Measurements from ENCODE around the gene ZNF775.
"Not testable (repeated sequence)": the region's sequence is repeated elsewhere in the genome, so short reads cannot be mapped to it uniquely, and the experiment has no call there.

The ZNF775 gene

GRCh38 chr7:150382123-150382843 is 3.2 kb downstream of the ZNF775 start:
- no peak for DNase-seq (ENCODE audit: low spot score)

- no peak for DNase-seq (ENCODE audit: low spot score)
Measured at GRCh38 chr7:150382844-150383225, 3.7 kb downstream of the ZNF775 start.

GRCh38 chr7:150383710-150384397 is 4.7 kb downstream of the ZNF775 start:
- no peak for DNase-seq (ENCODE audit: low spot score)

DNA sequence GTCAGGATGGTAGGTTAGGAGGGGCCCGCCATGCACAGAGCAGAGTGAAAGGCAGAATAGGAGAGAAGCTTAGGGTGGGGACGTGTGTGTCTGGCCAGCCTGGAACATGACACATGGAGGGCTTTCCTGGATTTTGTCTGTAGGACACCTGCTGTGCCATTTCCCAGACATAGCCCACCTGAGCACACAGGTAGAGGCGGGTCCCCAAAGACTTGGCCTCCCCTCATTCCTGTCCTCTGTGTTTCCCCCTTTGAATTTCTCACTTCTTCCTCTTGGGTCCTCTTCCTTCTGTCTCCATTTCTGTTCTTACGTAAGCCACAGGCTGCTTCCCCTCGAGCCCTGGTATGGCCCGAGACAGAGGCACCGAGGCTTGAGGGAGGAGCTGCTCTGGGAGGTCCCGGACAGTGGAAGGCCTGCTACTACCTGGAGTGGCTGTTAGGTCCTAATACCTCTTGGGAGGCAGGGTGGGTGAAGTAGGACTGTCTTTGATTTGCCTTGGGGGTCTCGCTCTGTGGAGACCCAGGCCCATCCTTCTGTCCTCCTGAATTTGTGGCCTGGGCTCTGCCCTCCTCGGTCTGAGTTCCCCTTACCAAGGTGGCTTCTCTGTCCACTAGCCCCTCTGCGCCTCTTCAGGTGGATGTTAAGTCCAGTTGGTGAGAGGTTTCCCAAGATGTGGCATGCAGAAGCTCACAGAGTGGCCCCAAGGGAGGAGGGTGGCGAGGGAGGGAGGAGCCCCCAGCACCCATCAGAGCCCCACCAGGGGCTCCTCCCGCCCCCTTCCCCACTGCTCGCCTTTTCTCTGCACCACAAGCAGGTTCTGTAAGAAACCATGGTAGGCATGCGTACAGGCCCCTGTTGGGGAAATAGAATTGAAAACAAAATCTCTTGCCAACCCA is 5.5 kb downstream of the ZNF775 start:
- DNase-seq (ENCODE audit: low spot score), result no peak

GRCh38 chr7:150385302-150385723 is 6.2 kb downstream of the ZNF775 start:
- no peak for DNase-seq (ENCODE audit: low spot score)

DNA sequence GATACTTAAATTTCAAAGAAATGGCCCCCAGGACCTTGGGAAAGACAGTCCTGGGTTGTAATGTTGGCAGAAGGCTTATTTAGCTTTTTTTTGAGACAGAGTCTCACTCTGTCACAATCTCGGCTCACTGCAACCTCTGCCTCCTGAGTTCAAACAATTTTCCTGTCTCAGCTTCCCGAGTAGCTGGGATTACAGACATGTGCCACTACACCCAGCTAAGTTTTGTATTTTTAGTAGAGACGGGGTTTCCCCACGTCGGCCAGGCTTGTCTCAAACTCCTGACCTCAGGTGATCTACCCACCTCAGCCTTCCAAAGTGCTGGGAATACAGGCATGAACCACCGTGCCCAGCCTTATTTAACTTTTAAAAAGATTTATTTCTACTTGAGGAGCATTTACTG is 6.8 kb downstream of the ZNF775 start:
- DNase-seq (ENCODE audit: low spot score), result not testable (repeated sequence)

- no peak for DNase-seq (ENCODE audit: low spot score)
Measured at GRCh38 chr7:150388306-150388705, 9.2 kb downstream of the ZNF775 start.

DNA sequence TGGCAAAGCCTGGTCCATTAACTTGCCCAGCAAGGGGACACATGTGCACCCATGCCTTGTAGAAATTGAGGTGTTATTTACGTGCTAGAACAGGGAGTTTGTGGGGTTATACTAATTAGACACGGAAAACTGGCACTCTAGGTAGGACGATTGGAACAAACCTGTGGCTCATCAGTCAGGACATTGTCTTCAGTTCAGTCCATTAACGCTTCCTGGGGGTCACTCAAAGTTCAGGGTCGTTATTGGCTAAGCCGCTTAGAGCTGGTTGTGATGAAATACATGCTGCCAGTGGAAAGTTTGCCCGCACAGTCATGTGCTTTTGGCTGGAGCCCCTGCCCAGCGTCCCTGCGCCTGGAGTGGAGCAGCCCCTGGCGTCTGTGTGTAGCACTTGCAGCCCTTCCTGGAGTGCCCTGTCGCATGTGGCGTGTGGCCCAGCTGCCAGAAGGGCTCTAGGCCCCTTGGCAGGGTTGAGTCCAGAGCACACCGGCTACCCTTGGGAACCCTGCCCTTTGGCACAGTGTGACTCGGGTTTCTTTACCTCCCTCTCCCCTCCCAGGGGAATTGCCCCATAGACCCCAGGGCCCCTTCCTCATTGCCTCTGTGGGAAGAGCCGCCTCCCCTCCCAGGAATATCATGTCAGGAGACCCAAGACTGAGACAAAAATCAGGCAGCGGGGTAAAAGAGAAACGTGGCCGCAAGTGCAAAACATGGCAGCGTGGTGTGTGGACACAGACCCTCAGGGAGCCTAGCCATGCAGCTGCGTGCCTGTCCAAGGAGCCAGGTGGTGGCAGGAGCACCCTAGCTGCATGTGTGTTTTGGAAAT is 9.8 kb downstream of the ZNF775 start:
- peak; percentile 45 for DNase-seq (ENCODE audit: low spot score)

DNA sequence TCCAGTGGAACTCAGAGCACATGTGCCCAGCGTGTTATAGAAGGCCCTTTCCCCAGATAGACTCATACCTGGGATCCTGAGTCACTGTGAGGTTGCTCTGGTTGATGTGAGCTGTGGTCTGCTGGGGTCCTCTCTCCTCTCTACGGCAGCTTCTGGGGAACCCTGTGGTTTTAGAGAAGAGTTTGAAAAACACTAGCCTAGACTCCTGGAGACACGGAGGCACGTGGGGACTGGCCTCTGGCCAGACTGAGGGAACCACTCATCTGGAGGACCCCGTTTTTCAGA is 10.3 kb downstream of the ZNF775 start:
- no peak for DNase-seq (ENCODE audit: low spot score)

DNA sequence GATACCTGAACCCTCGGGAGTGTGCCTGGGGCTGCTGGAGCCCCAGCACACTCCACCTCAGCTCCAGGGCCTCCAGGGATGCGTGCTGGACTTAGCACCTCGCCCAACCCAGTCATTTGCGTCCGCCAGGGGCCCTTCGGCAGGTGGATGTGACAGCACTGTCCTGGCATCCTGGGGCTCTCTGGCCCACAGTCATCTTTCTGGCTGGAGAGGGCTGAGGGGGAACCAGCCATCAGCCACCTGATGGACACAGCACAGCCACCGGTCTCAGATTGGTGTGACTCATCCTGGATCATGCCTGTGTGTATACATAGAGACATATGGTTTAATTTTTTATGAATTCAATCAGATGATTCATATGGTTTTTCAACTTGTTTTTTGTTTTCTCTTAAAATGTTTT is 11.1 kb downstream of the ZNF775 start:
- no peak for DNase-seq (ENCODE audit: low spot score)

DNA sequence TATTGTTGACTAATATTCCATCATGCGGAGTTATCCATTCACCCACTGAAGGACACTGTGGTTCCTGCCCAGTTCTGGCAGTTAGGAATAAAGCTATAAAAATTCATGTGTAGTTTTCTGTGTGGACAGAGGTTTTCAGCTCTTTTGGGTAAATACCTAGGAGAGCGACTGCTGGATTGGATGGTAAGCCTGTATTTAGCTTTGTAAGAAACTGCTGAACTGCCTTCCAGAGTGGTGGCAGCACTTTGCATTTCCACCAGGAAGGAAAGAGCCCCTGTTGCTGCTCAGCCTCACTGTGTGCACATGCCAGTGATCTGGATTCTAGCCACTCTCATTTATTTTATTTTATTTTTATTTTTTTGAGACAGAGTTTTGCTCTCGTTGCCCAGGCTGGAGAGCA is 14.2 kb downstream of the ZNF775 start:
- DNase-seq (ENCODE audit: low spot score), result no peak

- no peak for DNase-seq (ENCODE audit: low spot score)
Measured at GRCh38 chr7:150396426-150396825, 17.3 kb downstream of the ZNF775 start.

DNA sequence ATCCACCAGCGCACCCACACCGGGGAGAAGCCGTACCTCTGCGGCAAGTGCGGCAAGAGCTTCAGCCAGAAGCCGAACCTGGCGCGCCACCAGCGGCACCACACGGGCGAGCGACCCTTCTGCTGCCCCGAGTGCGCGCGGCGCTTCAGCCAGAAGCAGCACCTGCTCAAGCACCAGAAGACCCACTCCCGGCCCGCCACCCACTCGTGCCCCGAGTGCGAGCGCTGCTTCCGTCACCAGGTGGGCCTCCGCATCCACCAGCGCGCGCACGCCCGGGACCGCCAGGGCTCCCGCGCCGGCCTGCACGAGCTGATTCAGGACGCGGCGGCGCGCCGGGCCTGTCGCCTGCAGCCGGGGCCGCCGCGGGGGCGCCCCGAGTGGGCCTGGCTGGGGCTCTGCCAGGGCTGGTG is 17.7 kb downstream of the ZNF775 start:
- no peak for DNase-seq (ENCODE audit: low spot score)

- no peak for DNase-seq (ENCODE audit: low spot score)
Measured at GRCh38 chr7:150397346-150398107, 18.4 kb downstream of the ZNF775 start.

DNA sequence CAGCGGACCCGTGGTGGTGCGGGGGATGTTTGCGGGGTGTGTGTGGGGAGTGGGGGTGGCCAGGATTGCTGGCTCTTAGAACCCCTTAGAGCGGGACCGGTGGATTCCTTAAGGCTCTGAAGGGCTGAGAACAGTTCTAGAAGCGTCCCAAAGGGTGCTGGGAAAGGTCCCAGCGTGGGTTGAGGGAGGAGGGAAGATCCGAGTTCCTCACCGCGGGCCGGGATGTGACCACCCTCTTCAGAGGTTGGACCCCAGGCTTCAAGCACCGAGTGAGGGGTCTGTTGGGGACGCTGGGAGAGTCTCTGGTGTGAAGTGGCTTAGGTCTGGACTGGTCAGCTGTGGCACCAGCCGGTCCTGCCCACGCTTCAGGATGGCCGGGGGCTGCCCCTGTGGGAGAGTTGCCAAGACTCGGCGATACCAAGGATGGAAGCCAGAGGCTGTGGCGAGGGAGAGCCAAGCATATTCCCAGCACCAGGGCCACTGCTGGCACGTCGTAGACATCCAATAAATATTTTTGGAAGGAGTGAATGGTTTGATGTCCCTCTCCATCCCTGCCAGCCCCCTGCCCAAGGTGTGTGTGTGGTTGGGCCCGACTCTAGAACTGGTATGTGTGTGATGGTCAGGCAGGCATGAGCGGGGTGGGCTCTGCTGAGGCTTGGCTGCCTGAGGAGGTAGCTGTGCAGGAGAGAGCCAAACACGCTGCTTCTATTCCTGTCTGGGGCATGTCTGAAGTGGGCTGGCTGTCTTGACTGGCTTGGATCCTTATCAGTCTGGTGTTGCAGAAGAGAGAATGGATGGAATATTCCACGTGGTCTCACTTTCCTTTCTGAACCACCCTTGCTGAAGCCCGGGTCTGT is 19.2 kb downstream of the ZNF775 start:
- no peak for DNase-seq (ENCODE audit: low spot score)

GRCh38 chr7:150398965-150399320 is 19.8 kb downstream of the ZNF775 start:
- DNase-seq (ENCODE audit: low spot score), result no peak

- DNase-seq (ENCODE audit: low spot score), result no peak
Measured at GRCh38 chr7:150399421-150400007, 20.4 kb downstream of the ZNF775 start.

DNA sequence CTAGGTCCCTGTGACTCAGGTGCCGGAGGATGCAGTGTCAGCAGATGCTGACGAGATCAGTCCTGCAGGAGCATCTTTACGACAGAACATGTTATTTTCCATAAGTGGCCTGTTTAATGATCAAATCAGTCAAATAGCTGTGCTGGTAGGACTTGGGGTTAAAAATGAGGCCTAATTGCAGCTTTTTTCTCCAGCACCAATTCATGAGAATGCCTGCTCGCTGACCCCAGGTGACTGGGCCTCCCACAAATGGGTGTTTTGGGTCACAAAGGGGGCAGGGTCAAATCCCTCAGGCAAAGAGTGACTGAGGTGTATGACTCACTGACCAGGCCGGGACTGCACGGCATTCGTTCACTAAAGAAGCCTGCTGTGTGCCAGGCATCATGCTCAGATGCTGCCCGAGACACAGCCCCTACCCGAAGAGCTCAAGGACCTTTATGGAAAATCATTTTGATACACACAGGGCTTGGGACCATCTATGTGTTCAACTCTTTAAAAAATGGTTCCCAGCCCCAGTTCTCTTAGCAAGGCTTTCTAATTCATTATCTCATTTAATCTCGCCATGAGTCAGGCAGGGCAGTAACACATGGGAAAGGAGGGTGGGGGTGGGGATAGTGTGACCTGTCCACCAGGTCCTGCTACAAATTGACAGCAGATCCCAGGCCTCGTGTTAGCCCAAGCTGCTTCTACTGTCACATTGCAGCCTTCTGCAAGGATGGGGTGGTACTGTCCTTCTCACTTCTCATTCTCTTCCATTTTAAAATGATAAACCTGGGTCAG is 21.1 kb downstream of the ZNF775 start:
- DNase-seq (ENCODE audit: low spot score), result peak; percentile 43

GRCh38 chr7:150400788-150401423 is 21.8 kb downstream of the ZNF775 start:
- DNase-seq (ENCODE audit: low spot score), result no peak
